GM18861 (cell line): ENCODE results near the gene PTMA.
"Not testable (repeated sequence)": the region's sequence is repeated elsewhere in the genome, so short reads cannot be mapped to it uniquely, and the experiment has no call there.

Experiments
- ATAC-seq: cut with Tn5 transposase; IDR thresholded peaks from one replicate; pipeline ENCODE4 v1.9.1; 2021; ENCODE audit not compliant: unreplicated experiment

The PTMA gene

GRCh38 chr2:231714639-231715498, 6.5 kb downstream of the PTMA start:
- ATAC-seq = no peak

- no peak for ATAC-seq
Measured at GRCh38 chr2:231715499-231715837, 7.1 kb downstream of the PTMA start.

- no peak for ATAC-seq
Measured at GRCh38 chr2:231715988-231716616, 7.8 kb downstream of the PTMA start.

GRCh38 chr2:231716666-231717280, 8.4 kb downstream of the PTMA start:
- no peak for ATAC-seq

- peak; percentile 25 for ATAC-seq
Measured at GRCh38 chr2:231717281-231718171, 9.2 kb downstream of the PTMA start.

GRCh38 chr2:231718799-231719198, 10.5 kb downstream of the PTMA start:
- ATAC-seq = no peak

- no peak for ATAC-seq
Measured at GRCh38 chr2:231720292-231720986, 12.1 kb downstream of the PTMA start.

GRCh38 chr2:231720987-231721966, 13.0 kb downstream of the PTMA start:
- ATAC-seq = peak; percentile 64

GRCh38 chr2:231722721-231723307, 14.5 kb downstream of the PTMA start:
- ATAC-seq = no peak

GRCh38 chr2:231725476-231725875, 17.2 kb downstream of the PTMA start:
- no peak for ATAC-seq

- ATAC-seq = no peak
Measured at GRCh38 chr2:231726276-231726675, 18.0 kb downstream of the PTMA start.

- ATAC-seq = no peak
Measured at GRCh38 chr2:231727621-231728020, 19.3 kb downstream of the PTMA start.

GRCh38 chr2:231732604-231733003, 24.3 kb downstream of the PTMA start:
- no peak for ATAC-seq

GRCh38 chr2:231737761-231738160, 29.4 kb downstream of the PTMA start:
- no peak for ATAC-seq

GRCh38 chr2:231743376-231744116, 35.2 kb downstream of the PTMA start:
- ATAC-seq = no peak

GRCh38 chr2:231745303-231746038, 37.1 kb downstream of the PTMA start:
- ATAC-seq = no peak

- not testable (repeated sequence) for ATAC-seq
Measured at GRCh38 chr2:231748153-231748896, 40.0 kb downstream of the PTMA start.
